SK-N-SH treated with all-trans-retinoic acid at 6 μM for 48 hours (cell line): Measurements from ENCODE around the gene SEMA5B.

ENCODE experiments used
- ATAC-seq: fragments of 200-7000 bp; cut with Tn5 transposase; 3 replicates; pipeline ENCODE4 v1.9.1; 2020; ENCODE audit warnings: mild to moderate bottlenecking, moderate library complexity
- ARNTL ChIP-seq: fragments of 450-650 bp; formaldehyde crosslinking; IDR thresholded peaks from 2 replicates; pipeline ENCODE4 v1.5.0; 2020; ENCODE audit warnings: low read depth, mild to moderate bottlenecking, moderate library complexity, borderline replicate concordance
- BACH2 ChIP-seq: fragments of 250-450 bp; sonication (Bioruptor Pico); IDR thresholded peaks from 2 replicates; pipeline ENCODE4 v1.9.0; 2021; ENCODE audit warnings: mild to moderate bottlenecking, borderline replicate concordance
- CREB5 ChIP-seq: fragments of 250-450 bp; sonication (Bioruptor Pico); IDR thresholded peaks from 2 replicates; pipeline ENCODE4 v1.5.1; 2020; ENCODE audit warnings: low read depth, mild to moderate bottlenecking, moderate library complexity
- ESRRG ChIP-seq: fragments of 250-450 bp; sonication (Bioruptor Pico); IDR thresholded peaks from 2 replicates; pipeline ENCODE4 v1.6.1; 2021; ENCODE audit warnings: mild to moderate bottlenecking
- GLIS3 ChIP-seq: fragments of 250-450 bp; sonication (Bioruptor Pico); IDR thresholded peaks from 2 replicates; pipeline ENCODE4 v1.5.0; 2020; ENCODE audit warnings: mild to moderate bottlenecking, moderate library complexity
- ISL1 ChIP-seq: fragments of 250-450 bp; sonication (Bioruptor Pico); IDR thresholded peaks from 2 replicates; pipeline ENCODE4 v2.1.2; 2022; ENCODE audit warnings: mild to moderate bottlenecking, moderate library complexity
- OSR1 ChIP-seq: fragments of 250-450 bp; sonication (Bioruptor Pico); IDR thresholded peaks from 2 replicates; pipeline ENCODE4 v1.8.0; 2022; ENCODE audit warnings: moderate library complexity, mild to moderate bottlenecking, inconsistent platforms
- PATZ1 ChIP-seq: fragments of 250-450 bp; sonication (Bioruptor Pico); IDR thresholded peaks from 2 replicates; pipeline ENCODE4 v1.8.0; 2020; ENCODE audit warnings: mild to moderate bottlenecking, moderate library complexity, borderline replicate concordance
- POU6F1 ChIP-seq: fragments of 250-450 bp; sonication (Bioruptor Pico); IDR thresholded peaks from 2 replicates; pipeline ENCODE4 v1.8.0; 2021; ENCODE audit warnings: low read depth, mild to moderate bottlenecking, moderate library complexity, borderline replicate concordance
- PPARA ChIP-seq: fragments of 250-450 bp; sonication (Bioruptor Pico); IDR thresholded peaks from 2 replicates; pipeline ENCODE4 v1.5.0; 2020; ENCODE audit warnings: mild to moderate bottlenecking, borderline replicate concordance
- RARB ChIP-seq: fragments of 250-450 bp; sonication (Bioruptor Pico); IDR thresholded peaks from 2 replicates; pipeline ENCODE4 v1.8.0; 2021; ENCODE audit warnings: mild to moderate bottlenecking, moderate library complexity
- SNAI2 ChIP-seq: fragments of 250-450 bp; sonication (Bioruptor Pico); IDR thresholded peaks from 2 replicates; pipeline ENCODE4 v1.5.0; 2020; ENCODE audit warnings: mild to moderate bottlenecking, moderate library complexity
- TOX ChIP-seq: fragments of 250-450 bp; sonication (Bioruptor Pico); IDR thresholded peaks from 2 replicates; pipeline ENCODE4 v1.8.0; 2021; ENCODE audit warnings: mild to moderate bottlenecking, moderate library complexity, borderline replicate concordance
- ZFP30 ChIP-seq: fragments of 450-650 bp; formaldehyde crosslinking; IDR thresholded peaks from 2 replicates; pipeline ENCODE4 v1.5.0; 2022; ENCODE audit warnings: mild to moderate bottlenecking, moderate library complexity
- ZNF70 ChIP-seq: fragments of 450-650 bp; formaldehyde crosslinking; IDR thresholded peaks from 2 replicates; pipeline ENCODE4 v1.5.0; 2020; ENCODE audit warnings: mild to moderate bottlenecking, moderate library complexity
- TF ChIP-seq, protein P1 (sequence below): fragments of 250-450 bp; sonication (Bioruptor Pico); IDR thresholded peaks from 2 replicates; pipeline ENCODE4 v1.5.0; 2020; ENCODE audit warnings: mild to moderate bottlenecking, moderate library complexity
- TF ChIP-seq, protein P2 (sequence below): fragments of 250-450 bp; sonication (Bioruptor Pico); IDR thresholded peaks from 2 replicates; pipeline ENCODE4 v1.5.1; 2021; ENCODE audit warnings: mild to moderate bottlenecking, moderate library complexity

SEMA5B gene

DNA sequence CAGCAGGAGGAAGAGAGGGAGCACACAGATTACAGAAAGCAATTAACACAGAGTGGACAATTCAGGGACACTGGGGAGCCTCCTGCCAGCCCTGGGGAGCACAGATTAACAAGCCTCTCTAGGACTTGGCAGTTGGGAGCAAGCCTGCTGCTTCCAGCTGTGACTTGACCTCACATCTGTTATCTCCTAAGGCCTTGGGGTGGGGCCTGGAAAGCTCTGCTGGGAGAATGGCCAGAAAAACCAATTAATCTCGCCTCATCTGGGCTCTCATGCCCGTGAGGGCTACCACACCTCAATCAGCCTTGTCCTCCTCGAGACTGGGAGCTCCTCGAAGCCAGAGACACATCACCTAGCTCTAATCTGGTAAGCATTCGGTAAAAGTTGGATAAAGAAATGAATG is 39.1 kb downstream of the SEMA5B start (continued):
- TF ChIP-seq, protein P1, sequence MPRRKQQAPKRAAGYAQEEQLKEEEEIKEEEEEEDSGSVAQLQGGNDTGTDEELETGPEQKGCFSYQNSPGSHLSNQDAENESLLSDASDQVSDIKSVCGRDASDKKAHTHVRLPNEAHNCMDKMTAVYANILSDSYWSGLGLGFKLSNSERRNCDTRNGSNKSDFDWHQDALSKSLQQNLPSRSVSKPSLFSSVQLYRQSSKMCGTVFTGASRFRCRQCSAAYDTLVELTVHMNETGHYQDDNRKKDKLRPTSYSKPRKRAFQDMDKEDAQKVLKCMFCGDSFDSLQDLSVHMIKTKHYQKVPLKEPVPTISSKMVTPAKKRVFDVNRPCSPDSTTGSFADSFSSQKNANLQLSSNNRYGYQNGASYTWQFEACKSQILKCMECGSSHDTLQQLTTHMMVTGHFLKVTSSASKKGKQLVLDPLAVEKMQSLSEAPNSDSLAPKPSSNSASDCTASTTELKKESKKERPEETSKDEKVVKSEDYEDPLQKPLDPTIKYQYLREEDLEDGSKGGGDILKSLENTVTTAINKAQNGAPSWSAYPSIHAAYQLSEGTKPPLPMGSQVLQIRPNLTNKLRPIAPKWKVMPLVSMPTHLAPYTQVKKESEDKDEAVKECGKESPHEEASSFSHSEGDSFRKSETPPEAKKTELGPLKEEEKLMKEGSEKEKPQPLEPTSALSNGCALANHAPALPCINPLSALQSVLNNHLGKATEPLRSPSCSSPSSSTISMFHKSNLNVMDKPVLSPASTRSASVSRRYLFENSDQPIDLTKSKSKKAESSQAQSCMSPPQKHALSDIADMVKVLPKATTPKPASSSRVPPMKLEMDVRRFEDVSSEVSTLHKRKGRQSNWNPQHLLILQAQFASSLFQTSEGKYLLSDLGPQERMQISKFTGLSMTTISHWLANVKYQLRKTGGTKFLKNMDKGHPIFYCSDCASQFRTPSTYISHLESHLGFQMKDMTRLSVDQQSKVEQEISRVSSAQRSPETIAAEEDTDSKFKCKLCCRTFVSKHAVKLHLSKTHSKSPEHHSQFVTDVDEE (CRISPR knock-in tag) = no peak
- TF ChIP-seq BACH2 (CRISPR knock-in tag) (no peak), ARNTL (CRISPR knock-in tag) (no peak), OSR1 (CRISPR knock-in tag) (no peak), ISL1 (CRISPR knock-in tag) (no peak), ZFP30 (CRISPR knock-in tag) (no peak)
- TF ChIP-seq, protein P2, sequence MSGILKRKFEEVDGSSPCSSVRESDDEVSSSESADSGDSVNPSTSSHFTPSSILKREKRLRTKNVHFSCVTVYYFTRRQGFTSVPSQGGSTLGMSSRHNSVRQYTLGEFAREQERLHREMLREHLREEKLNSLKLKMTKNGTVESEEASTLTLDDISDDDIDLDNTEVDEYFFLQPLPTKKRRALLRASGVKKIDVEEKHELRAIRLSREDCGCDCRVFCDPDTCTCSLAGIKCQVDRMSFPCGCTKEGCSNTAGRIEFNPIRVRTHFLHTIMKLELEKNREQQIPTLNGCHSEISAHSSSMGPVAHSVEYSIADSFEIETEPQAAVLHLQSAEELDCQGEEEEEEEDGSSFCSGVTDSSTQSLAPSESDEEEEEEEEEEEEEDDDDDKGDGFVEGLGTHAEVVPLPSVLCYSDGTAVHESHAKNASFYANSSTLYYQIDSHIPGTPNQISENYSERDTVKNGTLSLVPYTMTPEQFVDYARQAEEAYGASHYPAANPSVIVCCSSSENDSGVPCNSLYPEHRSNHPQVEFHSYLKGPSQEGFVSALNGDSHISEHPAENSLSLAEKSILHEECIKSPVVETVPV (CRISPR knock-in tag) = no peak
- TF ChIP-seq, all 23 proteins: peak for 0

GRCh38 chr3:122987736-122988319 is 39.7 kb downstream of the SEMA5B start:
- TF ChIP-seq ZNF70 (CRISPR knock-in tag) = no peak
- no peak for ATAC-seq

DNA sequence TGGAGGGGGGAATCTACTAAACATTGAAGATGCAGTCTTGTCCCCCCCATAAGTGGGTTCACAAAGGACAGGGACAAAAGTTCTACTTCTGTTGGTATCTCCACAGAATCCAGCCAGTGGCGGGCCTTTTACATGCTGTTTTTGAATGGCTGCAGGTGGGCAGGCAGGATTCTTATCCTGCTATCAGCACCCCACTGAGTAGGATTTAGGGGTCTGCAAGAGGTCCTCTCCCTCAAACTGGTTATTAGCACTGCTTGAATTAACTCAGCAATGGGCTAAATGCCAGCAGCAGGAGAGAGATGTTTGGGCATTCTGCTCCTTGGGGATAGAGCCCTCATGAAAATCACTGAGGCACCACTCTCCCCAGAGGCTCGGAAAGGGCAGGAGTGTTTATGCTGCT is 40.3 kb downstream of the SEMA5B start:
- ATAC-seq = no peak
- no peak for TF ChIP-seq CREB5 (CRISPR knock-in tag)
- TF ChIP-seq BACH2 (CRISPR knock-in tag) = no peak
- no peak for TF ChIP-seq ARNTL (CRISPR knock-in tag)
- TF ChIP-seq, protein P1 (CRISPR knock-in tag) = no peak
- TF ChIP-seq, protein P2 (CRISPR knock-in tag) = no peak
- no peak for TF ChIP-seq PATZ1 (CRISPR knock-in tag)

DNA sequence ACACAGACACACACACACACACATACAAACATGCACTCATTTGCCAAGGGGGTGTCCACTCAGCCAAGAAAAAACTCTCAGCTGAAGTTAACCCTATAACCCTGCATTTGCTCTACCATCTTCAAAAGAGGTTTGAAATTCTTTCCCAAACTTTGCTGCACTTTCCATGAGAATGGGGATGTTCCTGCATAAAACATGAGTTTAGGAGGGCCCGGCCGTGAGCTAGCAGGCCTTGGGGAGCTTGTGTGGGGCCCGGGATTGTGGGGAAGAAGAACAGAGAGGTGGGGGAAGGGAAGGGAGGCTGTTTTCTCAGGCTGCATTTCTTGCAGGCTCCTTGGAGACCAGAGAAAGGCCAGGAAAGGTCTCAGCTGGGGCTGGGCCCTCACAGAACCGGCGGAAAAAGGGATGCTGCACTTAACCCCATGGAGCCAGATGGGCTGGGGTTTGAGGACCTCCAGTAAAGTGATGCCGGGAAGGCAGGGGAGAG is 40.8 kb downstream of the SEMA5B start:
- ATAC-seq = no peak
- TF ChIP-seq RARB (CRISPR knock-in tag) (no peak), SNAI2 (no peak), ZFP30 (CRISPR knock-in tag) (no peak), CREB5 (CRISPR knock-in tag) (no peak), TOX (CRISPR knock-in tag) (no peak), GLIS3 (no peak), PPARA (CRISPR knock-in tag) (no peak), POU6F1 (no peak), ESRRG (CRISPR knock-in tag) (no peak)
- TF ChIP-seq, protein P2 (CRISPR knock-in tag) = no peak
